Smooth muscle cell (in vitro differentiated cells): ENCODE results near the gene FAM168A. TPM values are rescaled to one million over a fixed set of nuclear protein-coding genes. Genes with fewer than 3 reads are reported as not detected.
"Not testable (repeated sequence)": the region's sequence is repeated elsewhere in the genome, so short reads cannot be mapped to it uniquely, and the experiment has no call there.

Experiments used
- DNase-seq: peaks from one replicate; lab custom pipeline; 2025; ENCODE audit not compliant: unreplicated experiment; lab: John Stamatoyannopoulos, UW
- H2AFZ ChIP-seq: fragments of 200-600 bp; sonication (generic); 2 replicates; pipeline ENCODE4 v1.6.0; 2016; ENCODE audit warnings: antibody characterized with exemption, low read depth, mild to moderate bottlenecking
- H3F3A ChIP-seq: fragments of 200-600 bp; sonication (generic); 2 replicates; pipeline ENCODE4 v1.6.0; 2017; ENCODE audit warnings: antibody characterized with exemption, low read depth
- H3K27ac ChIP-seq: fragments of 200-600 bp; sonication (generic); 2 replicates; pipeline ENCODE4 v1.5.1; 2016; ENCODE audit warnings: low read depth, mild to moderate bottlenecking
- H3K27me3 ChIP-seq: fragments of 200-600 bp; sonication (generic); 2 replicates; pipeline ENCODE4 v1.6.1; 2016; ENCODE audit warnings: low read depth, mild to moderate bottlenecking
- H3K36me3 ChIP-seq: fragments of 200-600 bp; sonication (generic); 2 replicates; pipeline ENCODE4 v1.5.1; 2016; ENCODE audit warnings: low read depth
- H3K4me1 ChIP-seq: fragments of 200-600 bp; sonication (generic); 2 replicates; pipeline ENCODE4 v1.5.1; 2016; ENCODE audit warnings: low read depth
- H3K4me2 ChIP-seq: fragments of 200-600 bp; sonication (generic); 2 replicates; pipeline ENCODE4 v1.6.0; 2016; ENCODE audit warnings: mild to moderate bottlenecking
- H3K4me3 ChIP-seq: fragments of 200-600 bp; sonication (generic); 2 replicates; pipeline ENCODE4 v1.5.1; 2016; ENCODE audit warnings: mild to moderate bottlenecking
- H3K79me2 ChIP-seq: fragments of 200-600 bp; sonication (generic); 2 replicates; pipeline ENCODE4 v1.6.0; 2016; ENCODE audit warnings: low read depth, mild to moderate bottlenecking
- H3K9ac ChIP-seq: fragments of 200-600 bp; sonication (generic); 2 replicates; pipeline ENCODE4 v1.6.0; 2016; ENCODE audit warnings: low read depth
- H3K9me3 ChIP-seq: fragments of 200-600 bp; sonication (generic); replicated peaks from 2 replicates; pipeline ENCODE4 v1.5.1; 2016; ENCODE audit warnings: low read depth
- H4K20me1 ChIP-seq: fragments of 200-600 bp; sonication (generic); 2 replicates; pipeline ENCODE4 v1.6.0; 2016; ENCODE audit warnings: low read depth
- WGBS: methylation state at CpG from one replicate; pipeline ENCODE4 v1.1.7; 2016; ENCODE audit warnings: low lambda C conversion rate; 5-methylcytosine and 5-hydroxymethylcytosine counted together
- polyA plus RNA-seq: library from polyadenylated mRNA; unstranded; fragments of >200 nt; fragmentation: Nextera tagmentation; extraction: Ambion mirVana; gene quantifications from 2 replicates; pipeline ENCODE4 v1.2.1, GENCODE V29; 2016
- total RNA-seq: library from RNA; depleted of rRNA; stranded (reverse); fragments of >200 nt; gene quantifications from 2 replicates; pipeline ENCODE4 v1.2.3, GENCODE V29; 2014
- TF ChIP-seq, protein P1 (sequence below): fragments of 200-600 bp; sonication (generic); IDR thresholded peaks from 2 replicates; pipeline ENCODE4 v1.5.1; 2017; ENCODE audit warnings: borderline replicate concordance, mild to moderate bottlenecking, antibody characterized with exemption; ENCODE audit not compliant: insufficient read depth, poor library complexity, severe bottlenecking

Gene FAM168A
- total and polyA plus RNA-seq, 2 experiments from 2014 or later = 10.8 to 32.5 TPM

DNA sequence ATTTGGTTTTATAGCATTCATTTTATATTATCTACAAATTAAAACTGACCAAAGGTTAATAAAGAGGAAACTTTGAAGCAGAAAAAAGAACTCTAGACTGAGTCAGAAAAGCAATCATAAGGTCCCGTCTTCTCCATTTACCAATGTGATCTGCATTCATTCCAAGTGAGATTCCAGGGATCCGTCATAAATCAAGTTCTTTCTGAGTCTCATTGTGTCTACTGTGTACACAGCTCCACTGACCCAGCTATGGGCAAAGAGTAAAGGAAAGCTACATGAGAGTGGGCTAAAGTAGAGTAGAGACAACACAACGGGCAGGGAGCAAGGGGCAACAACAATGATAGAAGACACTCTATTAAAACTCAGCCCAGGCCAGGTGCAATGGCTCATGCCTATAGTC is 15.3 kb downstream of the FAM168A start:
- WGBS = 96% methylated on average over 3 of the region's 3 CpGs
- H3K79me2 ChIP-seq = peaks cover 91% of the 10 kb centered on the region
- no peak overlapping the region for H3K4me3 ChIP-seq
- no peak overlapping the region for H2AFZ ChIP-seq
- peaks cover 96% of the 10 kb centered on the region for H4K20me1 ChIP-seq
- H3K27me3 ChIP-seq = no peaks in the 10 kb centered on the region
- H3K9ac ChIP-seq = no peak overlapping the region
- no peak overlapping the region for H3K4me2 ChIP-seq
- peaks cover 5% of the 10 kb centered on the region for H3K4me1 ChIP-seq
- H3K27ac ChIP-seq = no peak overlapping the region
- TF ChIP-seq, protein P1, sequence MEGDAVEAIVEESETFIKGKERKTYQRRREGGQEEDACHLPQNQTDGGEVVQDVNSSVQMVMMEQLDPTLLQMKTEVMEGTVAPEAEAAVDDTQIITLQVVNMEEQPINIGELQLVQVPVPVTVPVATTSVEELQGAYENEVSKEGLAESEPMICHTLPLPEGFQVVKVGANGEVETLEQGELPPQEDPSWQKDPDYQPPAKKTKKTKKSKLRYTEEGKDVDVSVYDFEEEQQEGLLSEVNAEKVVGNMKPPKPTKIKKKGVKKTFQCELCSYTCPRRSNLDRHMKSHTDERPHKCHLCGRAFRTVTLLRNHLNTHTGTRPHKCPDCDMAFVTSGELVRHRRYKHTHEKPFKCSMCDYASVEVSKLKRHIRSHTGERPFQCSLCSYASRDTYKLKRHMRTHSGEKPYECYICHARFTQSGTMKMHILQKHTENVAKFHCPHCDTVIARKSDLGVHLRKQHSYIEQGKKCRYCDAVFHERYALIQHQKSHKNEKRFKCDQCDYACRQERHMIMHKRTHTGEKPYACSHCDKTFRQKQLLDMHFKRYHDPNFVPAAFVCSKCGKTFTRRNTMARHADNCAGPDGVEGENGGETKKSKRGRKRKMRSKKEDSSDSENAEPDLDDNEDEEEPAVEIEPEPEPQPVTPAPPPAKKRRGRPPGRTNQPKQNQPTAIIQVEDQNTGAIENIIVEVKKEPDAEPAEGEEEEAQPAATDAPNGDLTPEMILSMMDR = no peak
- H3K36me3 ChIP-seq = no peaks in the 10 kb centered on the region
- peaks cover 5% of the 10 kb centered on the region for H3F3A ChIP-seq
- H3K9me3 ChIP-seq = no peaks in the 10 kb centered on the region
- no peak for DNase-seq

- H3K4me1 ChIP-seq = peaks cover 20% of the 10 kb centered on the region
- H3K9ac ChIP-seq, H3K27ac ChIP-seq, H3K27me3 ChIP-seq, H3K4me2 ChIP-seq, H3K36me3 ChIP-seq, H3K4me3 ChIP-seq, DNase-seq, H3F3A ChIP-seq, H3K9me3 ChIP-seq, H2AFZ ChIP-seq: not testable (repeated sequence)
- WGBS = 87% methylated on average over 1 of the region's 1 CpG
- peaks cover 96% of the 10 kb centered on the region for H4K20me1 ChIP-seq
- H3K79me2 ChIP-seq = peaks cover 89% of the 10 kb centered on the region
Measured at GRCh38 chr11:73580749-73581148, 17.2 kb downstream of the FAM168A start.

GRCh38 chr11:73579641-73580434 is 18.1 kb downstream of the FAM168A start:
- H3K36me3 ChIP-seq = no peaks in the 10 kb centered on the region
- no peaks in the 10 kb centered on the region for H3K27me3 ChIP-seq
- DNase-seq = no peak
- peaks cover 20% of the 10 kb centered on the region for H3K4me1 ChIP-seq
- 95% methylated on average over 8 of the region's 8 CpGs for WGBS
- H3F3A ChIP-seq = no peaks in the 10 kb centered on the region
- no peak overlapping the region for H2AFZ ChIP-seq
- no peak overlapping the region for H3K27ac ChIP-seq
- peaks cover 90% of the 10 kb centered on the region for H3K79me2 ChIP-seq
- H4K20me1 ChIP-seq = peaks cover 95% of the 10 kb centered on the region
- H3K4me2 ChIP-seq = no peak overlapping the region
- H3K9me3 ChIP-seq = no peaks in the 10 kb centered on the region
- no peak overlapping the region for H3K4me3 ChIP-seq
- TF ChIP-seq, protein P1 = no peak
- no peak overlapping the region for H3K9ac ChIP-seq

GRCh38 chr11:73578592-73579185 is 19.2 kb downstream of the FAM168A start:
- H4K20me1 ChIP-seq = peaks cover 95% of the 10 kb centered on the region
- no peak overlapping the region for H3K27ac ChIP-seq
- no peaks in the 10 kb centered on the region for H3F3A ChIP-seq
- peaks cover 20% of the 10 kb centered on the region for H3K4me1 ChIP-seq
- H3K79me2 ChIP-seq = peaks cover 89% of the 10 kb centered on the region
- no peak overlapping the region for H3K9ac ChIP-seq
- H3K36me3 ChIP-seq = no peaks in the 10 kb centered on the region
- no peak for DNase-seq
- no peaks in the 10 kb centered on the region for H3K27me3 ChIP-seq
- TF ChIP-seq, protein P1 = no peak
- WGBS = 94% methylated on average over 2 of the region's 2 CpGs
- no peaks in the 10 kb centered on the region for H3K9me3 ChIP-seq
- no peak overlapping the region for H2AFZ ChIP-seq
- H3K4me3 ChIP-seq = no peak overlapping the region
- H3K4me2 ChIP-seq = no peak overlapping the region
